Stimulated activated CD8-positive, alpha-beta memory T cell treated with anti-CD3 and anti-CD28 coated beads, Interleukin-4, amount 100 ng/mL, for 48 hours (primary cell): ENCODE results near the gene IMPA2.
A peak's percentile ranks its signal among the peaks of the same experiment; 100 is the strongest.
"Not testable (repeated sequence)": the region's sequence is repeated elsewhere in the genome, so short reads cannot be mapped to it uniquely, and the experiment has no call there.

Experiments
- DNase-seq: peaks from one replicate; pipeline ENCODE4 v3.0.0-alpha.2; 2020

The IMPA2 gene

DNA sequence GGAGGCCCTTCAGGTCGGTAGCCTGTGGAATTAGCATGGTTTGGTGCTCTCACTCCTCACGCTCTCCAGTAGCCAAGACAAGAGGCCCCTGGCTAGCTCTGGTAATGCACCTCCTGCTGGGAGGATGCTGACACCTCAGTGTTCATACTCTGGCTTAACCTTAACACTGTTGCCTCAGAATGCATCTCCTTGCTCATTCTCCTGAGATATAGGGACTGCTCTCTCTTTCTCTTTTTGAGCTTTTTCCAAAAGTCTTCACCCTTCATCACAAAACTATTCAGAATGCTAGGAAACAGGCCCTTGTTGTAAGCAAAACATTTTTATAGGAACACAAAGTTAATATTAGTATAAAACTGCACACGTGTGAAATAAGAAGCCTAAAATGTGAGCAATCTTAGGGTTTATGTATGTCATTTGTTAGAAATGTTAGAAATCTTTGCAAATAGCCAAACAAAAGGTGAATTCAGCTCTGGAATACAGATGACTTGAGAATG, 17.3 kb upstream of the IMPA2 start:
- no peak for DNase-seq

DNA sequence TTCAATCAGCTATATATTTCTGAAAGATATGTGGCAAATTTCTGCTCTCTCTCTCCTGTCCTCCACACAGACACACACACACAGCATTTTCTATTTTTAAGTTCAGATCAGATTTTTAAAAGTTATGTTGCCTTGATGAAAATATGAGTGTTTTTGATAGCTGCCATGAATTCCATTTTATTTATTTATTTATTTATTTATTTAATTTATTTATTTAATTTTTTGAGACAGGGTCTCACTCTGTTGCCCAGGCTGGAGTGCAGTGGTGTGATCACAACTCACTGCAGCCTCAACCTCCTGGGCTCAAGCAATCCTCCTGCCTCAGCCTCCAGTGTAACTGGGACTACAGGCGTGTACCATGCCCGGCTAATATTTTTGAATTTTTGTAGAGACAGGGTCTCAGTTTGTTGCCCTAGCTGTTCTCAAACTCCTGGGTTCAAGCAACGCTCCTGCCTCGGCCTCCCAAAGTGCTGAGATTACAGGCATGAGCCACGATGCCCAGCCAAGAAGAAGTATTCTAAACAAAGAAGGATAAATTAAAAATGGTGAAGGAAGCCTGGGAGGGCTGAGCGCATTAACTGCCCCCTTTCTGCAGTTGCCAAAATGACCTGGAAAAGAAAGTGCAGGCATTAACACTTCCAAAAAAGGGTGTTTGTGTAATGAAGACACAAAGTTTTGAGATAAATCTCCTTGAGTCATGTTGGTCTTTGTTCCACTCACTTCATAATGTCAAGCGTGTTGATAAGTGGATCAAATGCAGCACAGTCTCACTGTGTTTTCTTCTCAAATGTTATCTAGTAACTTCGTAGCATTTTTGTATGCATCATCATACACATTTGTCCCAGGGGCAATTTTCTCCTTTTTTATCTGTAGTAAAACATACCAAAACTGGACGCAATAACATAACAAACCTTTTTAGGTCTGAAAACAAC, 11.1 kb upstream of the IMPA2 start:
- DNase-seq: no peak

DNA sequence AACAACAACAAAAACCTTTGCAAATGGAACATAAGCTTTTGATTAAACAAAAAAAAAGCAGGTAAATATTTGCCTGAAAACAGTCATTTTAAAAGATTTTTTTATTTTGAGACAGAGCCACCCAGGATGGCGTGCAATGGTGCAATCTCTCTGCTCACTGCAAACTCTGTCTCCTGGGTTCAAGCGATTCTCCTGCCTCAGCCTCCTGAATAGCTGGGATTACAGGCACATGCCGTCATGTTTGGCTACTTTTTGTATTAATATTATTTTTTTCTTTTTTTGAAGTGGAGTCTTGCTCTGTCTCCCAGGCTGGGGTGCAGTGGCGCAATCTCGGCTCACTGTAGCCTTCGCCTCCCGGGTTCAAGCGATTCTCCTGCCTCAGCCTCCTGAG, 10.5 kb upstream of the IMPA2 start:
- not testable (repeated sequence) for DNase-seq

DNA sequence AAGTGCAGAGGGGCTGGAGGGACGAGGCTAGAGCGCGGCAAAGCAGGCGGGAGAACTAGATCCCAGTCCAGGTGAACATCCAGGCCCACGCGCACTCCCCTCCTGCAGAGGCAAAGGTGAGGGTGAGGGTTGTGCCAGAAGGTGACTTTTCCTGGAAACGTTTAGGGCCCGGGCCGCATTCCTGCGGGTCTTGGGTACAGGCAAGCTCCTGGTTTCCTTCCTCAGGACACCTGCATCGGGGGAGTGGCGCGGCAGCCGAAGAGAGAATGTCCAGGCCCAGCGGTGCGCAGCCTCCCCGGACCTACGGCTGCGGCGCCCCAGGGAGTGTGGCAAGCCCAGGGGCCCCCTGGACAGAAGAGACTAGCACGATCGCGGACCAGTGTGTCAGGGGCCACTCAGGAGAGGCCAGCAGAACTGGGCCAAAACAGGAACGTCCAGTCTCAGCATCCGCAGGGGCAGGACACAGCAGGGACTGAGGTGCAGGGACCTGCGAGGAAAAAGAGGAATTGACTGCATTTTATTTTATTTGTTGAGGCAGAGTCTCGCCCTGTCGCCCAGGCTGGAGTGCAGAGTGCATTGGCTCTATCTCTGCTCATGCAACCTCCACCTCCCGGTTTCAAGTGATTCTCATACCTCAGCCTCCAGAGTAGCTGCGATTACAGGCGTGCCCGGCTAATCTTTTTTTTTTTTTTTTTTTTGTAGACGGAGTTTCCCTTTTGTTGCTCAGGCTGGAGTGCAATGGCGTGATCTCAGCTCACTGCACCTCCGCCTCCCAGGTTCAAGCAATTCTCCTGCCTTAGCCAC, 8.7 kb upstream of the IMPA2 start:
- DNase-seq: no peak

DNA sequence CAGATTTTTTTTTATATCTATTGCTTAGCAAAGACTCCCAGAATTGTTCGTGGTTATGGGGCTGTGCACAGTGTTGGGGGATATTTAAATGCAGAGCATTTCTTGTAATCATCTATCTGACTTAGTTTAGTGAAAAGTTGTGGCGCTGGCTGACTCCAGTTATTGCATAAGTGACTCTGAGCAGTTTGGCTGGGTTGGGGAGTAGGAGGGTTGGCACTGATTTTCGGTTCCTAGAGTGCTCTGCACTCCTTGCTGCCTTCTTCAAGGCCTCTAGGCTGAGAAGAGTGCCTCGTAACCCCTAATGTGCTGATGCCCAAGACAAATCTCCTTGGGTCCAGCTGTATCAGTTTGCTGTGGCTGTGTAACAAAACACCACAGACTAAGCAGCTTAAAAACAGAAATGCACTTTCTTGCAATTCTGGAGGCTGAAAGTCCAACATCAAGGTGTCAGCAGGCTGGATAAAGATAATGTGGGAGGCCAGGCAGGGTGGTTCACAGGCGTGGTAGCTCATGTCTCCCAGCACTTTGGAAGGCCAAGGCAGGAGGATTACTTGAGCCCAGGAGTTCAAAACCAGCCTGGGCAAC, 6.5 kb upstream of the IMPA2 start:
- no peak for DNase-seq

DNA sequence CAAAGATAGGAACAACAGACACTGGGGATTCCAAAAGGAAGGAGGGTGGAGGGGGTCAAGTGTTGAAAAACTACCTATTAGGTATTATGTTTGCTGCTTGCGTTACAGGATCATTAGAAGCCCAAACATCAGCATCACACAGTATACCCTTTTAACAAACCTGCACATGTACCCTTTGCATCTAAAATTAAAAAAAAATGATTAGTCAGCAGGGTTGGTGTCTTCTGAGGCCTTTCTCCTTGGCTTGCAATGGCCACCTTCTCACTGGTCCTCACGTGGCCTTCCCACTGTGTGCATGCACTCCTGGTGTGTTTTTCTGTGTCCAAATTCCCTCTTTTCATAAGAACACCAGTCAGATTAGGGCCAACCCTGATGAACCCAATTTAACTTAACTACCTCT, 5.6 kb upstream of the IMPA2 start:
- DNase-seq: no peak

DNA sequence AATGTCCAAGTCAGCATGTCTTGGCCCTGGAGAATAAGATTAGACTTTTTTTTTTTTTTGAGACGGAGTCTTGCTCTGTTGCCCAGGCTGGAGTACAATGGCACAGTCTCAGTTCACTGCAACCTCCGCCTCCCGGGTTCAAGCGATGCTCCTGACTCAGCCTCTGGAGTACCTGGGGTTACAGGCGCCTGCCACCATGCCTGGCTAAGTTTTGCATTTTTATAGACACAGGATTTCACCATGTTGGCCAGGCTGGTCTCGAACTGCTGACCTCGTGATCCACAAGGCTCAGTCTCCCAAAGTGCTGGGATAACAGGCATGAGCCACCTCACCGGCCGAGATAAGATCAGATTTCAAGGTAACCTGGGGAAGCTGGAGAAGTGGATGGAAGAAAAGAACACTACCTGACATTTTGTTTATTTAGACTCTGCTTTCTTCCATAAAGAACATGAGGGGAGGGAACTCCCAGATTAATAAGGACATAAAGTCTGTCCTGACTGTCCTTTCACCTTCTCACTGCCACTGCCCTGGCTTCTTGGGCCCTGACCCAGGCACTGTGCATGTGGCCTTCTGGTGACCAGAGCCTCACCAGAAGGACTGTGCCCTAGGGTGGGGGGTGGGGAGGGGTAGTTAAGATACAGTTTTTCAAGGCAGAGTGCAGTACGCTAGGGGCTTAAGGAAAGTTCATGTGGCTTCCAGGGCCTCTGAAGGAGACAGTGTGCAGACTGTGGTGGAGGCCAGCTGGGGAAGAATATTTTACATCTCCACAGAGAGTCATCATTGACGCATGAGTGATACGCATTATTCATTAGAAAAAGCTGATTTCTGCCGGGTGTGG, 4.8 kb upstream of the IMPA2 start:
- DNase-seq: no peak

DNA sequence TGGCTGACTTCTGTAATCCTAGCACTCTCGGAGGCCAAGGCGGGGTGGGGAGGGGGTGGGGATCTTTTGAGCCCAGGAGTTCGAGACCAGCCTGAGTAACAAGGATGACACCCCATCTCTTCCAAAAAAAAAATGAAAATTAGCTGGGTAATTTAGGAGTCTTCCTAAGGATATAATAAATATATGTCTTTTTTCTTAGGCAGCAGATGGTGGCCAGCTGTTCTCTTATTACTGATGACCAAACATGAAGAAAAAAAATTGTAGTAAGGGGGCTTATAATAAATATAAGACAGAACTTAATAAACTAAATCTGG, 4.2 kb upstream of the IMPA2 start:
- no peak for DNase-seq

DNA sequence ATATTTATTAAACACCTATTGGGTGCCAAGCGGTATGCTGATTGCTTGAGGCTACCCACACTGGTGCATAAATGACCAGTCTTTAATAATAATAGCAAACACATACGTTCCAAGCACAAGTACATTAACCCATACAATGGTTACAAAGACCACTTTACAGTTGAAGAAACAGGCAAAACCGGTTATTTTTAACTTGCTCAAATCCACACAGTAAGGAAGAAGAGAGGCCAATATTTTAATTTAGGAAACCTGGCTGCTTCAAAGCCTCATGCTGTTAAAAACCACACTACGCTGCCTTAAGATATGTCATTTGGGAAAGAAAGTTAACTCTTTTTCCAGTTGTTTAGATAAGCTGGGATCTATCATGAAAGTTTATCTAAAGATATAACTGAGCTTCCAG, 2.4 kb upstream of the IMPA2 start:
- DNase-seq: no peak

DNA sequence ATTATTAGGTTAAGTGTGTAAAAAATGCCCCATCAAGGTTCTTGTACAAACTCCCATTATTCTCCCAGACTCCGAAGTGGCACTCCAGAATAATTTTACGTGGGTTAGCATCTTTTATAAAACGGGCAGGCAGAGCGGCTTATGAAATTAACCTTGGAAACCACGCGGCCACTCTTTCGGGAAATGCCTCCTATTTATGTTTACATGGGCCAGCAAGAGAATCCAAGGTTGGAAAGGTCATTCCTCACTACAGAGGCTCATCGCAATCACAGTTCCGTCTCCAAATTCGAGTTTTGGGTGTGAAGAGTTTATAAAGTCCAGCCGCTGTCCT, 1.2 kb upstream of the IMPA2 start:
- DNase-seq: no peak

DNA sequence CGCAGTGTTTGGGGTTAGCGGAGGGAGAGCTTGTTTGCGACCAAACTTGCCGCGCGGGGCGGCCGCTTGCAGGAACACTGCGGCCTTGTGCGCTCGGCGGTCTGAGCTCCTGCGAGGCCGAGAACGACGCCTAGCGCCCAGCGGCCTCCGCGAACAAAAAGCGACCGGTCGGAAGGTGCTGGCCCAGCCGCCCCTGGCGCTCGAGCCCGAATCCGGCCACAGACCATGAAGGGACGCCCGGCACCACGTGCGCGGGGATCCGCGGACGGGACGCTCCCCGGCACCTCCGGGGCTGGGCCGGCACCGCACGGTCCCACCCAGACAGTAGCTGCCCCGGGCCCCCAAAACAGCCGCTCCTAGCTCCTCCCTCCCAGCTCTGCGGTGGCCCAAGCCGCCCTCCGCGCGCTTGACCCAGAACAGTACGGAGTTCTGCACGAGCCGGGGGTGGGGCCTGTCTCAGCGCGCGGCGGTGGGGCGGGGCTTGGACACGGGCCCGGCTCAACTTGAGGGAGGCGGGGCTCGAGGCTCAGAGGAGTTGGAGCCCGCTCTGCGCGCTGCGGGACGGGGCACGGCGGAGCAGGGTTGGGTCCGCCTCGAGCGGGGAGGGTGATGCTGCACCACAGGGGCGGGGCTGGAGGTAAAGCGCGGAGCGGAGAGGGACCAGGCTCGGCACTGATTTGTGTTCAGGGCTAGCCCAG, 664 bp upstream of the IMPA2 start:
- peak; percentile 97 for DNase-seq

DNA sequence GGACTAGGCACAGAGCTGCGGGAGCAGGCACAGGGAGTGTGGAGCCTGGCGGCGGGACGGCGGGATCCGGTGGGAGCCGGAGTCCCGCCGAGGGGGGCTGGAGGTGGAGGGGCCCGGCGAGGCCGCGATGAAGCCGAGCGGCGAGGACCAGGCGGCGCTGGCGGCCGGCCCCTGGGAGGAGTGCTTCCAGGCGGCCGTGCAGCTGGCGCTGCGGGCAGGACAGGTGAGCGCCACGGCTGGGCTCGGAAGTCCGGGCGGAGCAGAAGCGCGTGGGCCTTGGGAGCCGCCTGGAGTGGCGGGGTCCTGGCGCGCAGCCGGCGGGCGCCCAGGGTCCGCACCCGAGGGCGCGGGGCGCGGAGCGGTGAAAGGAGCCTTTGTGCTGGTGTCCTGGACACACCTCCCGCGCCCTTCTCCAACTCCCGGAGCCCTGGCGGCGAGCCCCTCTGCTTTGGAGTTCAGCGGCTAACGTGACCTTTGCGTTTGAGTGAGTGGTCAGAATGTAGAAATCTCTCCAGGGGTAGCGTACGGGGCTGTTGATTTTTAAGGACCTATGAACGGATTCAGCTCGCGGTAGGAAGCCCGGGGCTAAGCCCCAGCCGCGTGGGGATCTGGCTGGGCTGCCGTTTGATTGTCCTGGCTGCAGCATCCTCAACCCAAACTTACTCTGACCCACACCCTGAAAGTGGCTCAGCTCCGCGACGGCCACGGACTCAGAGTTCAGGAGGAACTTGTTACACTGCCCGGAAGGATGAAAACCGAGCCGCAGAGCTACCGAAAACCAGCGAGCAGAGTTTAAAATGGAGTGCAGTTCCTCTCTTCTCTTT, 448 bp downstream of the IMPA2 start:
- peak; percentile 49 for DNase-seq

DNA sequence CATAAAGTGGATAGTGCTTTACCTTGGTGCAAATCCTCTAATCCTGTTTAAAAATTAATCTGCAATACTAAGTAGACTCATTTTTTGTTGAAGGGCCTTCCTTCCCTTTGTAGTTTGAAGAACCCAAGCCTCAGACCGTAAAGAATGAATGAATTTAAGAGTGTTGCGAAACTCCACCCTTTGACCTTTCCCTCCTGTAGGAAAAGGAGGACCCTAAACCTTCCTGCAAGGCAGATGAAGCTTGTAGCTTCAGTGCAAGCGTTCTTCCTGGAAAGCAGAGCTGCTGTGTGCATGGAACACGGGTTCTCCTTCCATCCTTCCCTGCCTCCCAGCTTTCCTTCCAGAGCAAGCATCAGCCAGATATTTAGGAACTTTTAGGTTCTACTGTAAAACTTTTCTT, 1.7 kb downstream of the IMPA2 start:
- no peak for DNase-seq

DNA sequence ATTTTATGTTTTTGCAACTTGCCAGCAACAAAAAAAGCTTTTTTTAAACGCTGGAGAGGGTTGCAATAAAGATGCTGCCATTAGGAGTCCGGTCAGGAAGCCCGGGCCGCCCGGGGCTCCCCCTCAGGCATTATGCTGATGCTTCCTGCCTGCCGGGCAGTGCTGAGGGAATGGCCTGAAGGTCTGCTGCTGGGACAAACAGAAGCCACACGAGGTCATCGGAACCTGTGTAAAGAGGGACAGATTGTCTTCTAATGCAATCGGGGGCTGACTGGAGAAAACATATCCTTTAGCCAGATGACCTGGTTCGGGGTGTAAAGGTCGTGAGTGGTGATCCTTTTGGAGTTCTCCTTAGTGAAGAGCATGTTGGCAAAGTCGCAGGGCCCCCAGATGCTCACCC, 2.3 kb downstream of the IMPA2 start:
- DNase-seq: no peak

DNA sequence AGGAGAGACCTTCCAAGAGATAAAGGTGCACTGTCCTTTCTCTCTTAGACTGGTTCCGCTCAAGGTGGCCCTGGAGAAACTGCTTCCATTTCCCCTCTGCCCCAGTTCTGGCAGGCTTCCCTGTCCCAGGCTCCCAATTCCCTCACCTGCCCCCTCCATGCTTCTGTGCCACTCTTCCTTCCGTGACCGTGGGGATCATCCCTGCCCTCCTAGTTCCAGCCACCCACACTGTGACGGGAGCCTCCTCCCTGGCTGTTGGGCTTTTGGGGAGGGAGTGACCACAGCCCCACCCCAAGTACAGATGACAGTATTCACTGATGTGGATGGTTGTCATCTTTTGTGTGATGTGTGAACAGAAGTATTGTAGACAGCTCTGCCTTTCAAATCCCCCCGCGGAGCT, 2.8 kb downstream of the IMPA2 start:
- no peak for DNase-seq

DNA sequence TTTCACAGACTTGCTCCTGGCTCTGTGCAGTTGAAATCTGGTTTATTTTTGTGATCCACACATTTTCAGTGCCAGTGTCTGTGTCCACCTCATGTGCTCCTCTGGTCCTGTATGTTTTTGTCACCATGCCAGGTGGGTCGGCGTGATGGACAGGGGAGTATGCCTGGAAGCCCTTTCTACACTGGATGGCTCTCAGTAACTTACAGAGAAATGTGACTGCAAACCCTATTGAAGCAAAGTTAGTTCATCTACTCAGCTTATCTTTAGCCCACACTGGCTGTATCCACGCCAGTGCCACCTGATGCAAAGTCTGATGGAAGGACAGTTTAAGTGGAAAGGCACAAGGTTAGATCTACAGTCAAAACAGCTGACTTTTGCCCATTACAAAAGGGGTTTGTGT, 4.3 kb downstream of the IMPA2 start:
- no peak for DNase-seq

DNA sequence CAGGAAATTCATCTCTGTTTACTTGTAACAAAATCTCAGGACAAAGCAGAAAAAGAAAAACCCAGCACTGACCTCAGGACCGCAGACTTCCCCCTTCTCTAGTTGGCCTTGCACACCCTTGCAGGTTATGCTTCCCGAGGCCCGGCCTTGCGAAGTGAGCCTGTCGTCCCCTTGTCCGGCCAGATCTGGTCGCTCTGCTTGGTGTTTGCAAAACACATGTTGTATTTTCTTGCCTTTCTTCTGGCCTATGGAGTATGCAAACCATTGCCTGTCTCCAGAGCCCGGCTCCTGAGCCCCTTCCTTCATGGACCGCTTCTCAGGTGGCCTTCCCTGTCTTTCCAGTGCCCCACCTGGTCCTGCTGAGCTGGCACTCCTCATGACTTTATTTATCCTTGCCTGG, 4.8 kb downstream of the IMPA2 start:
- DNase-seq: no peak

DNA sequence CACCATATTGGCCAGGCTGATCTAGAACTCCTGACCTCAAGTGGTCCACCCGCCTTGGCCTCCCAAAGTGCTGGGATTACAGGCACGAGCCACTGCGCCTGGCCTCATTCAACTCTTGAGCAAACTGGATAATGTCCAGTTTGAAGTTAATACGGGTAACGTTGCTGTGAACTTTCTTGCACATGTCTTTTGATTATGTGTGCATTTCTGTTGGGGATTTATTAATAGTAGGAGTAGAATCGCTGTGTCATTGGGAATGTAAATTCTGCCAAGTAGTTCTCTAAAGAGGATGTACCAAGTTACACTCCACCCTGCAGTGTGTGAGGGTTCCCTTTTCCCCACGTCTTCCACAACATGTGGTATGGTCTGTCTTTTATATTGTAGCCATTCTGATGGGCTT, 6.2 kb downstream of the IMPA2 start:
- DNase-seq: no peak

DNA sequence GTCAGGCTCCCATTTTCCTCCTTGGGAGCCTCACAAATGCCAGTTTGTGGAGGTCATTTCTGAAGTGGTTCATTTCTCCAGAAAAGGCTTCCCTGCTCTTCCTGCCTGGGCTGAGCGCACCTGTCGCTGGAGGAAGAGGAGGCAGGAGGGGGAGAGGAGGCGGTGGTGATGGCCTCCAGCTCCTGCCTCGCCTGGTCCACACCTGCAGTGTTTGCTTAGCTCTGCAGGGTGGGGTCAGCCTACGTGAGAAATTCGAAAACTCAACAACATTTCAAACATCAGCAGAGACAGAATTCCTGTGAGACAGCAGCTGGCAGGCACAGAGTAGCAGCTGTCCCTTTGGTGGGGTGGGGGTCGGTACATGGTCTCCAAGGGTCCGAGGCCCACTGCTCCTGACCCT, 7.9 kb downstream of the IMPA2 start:
- DNase-seq: no peak

DNA sequence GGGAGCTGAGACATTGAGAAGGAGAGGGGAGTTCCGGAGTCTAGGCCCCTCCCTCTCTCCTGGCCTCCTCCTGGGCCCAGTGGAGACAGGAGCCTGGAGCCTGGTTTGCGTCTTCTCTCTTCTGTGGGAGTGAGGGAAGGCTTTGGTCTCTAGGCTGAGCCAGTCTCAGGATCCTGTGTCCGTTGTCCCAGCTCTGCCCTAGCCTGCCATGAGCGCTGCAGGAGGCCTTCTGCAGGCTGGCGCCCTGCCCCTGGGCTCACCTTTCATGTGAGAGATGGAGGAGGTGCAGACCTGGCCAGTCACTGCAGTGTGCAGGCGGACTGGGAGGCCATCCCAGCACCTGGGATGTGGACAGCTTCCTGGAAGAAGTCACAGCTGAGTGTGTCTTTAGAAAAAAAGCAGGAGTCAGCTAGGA, 8.7 kb downstream of the IMPA2 start:
- no peak for DNase-seq

DNA sequence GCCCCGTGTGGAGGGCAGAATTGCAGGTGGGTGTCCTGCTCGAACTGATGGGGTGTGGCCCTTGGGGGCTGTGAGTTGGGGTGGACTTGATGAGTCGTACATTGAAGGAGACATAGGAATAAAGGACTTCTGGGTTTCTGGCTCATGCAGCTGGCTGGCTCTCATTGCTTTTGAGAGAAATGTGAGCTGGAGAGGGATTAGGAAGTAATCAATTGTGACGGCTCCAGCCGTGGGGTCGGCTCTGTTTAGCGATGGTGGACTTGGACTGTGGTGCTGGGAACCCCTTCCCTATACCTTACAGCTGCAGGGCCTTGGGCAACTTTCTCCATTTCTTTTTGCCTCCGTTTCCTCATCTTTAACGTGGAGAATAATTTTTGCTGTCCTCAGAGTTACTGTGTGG, 9.2 kb downstream of the IMPA2 start:
- no peak for DNase-seq
